ENCODE measurements around the gene GRIK4.

The GRIK4 gene

GRCh38 chr11:120630122-120630521, 118.6 kb downstream of the GRIK4 start:
- no peak for DNase-seq (ENCODE audit: low read depth in 1 of 2, low spot score in 1 of 2)

- no peak for DNase-seq (ENCODE audit: low read depth in 1 of 2, low spot score in 1 of 2)
These were observed 121.0 kb downstream of the GRIK4 start for GRCh38 chr11:120632579-120632978.

GRCh38 chr11:120633616-120634393, 122.3 kb downstream of the GRIK4 start:
- no peak for DNase-seq (ENCODE audit: low read depth in 1 of 2, low spot score in 1 of 2)

GRCh38 chr11:120634706-120635105, 123.2 kb downstream of the GRIK4 start:
- no peak for DNase-seq (ENCODE audit: low read depth in 1 of 2, low spot score in 1 of 2)

- no peak for DNase-seq (ENCODE audit: low read depth in 1 of 2, low spot score in 1 of 2)
These were observed 123.7 kb downstream of the GRIK4 start for GRCh38 chr11:120635136-120635810.

GRCh38 chr11:120637131-120637530, 125.6 kb downstream of the GRIK4 start:
- no peak for DNase-seq (ENCODE audit: low read depth in 1 of 2, low spot score in 1 of 2)

GRCh38 chr11:120642196-120642894, 130.8 kb downstream of the GRIK4 start:
- DNase-seq (ENCODE audit: low read depth in 1 of 2, low spot score in 1 of 2): no peak

GRCh38 chr11:120643284-120643683, 131.7 kb downstream of the GRIK4 start:
- DNase-seq (ENCODE audit: low read depth in 1 of 2, low spot score in 1 of 2): no peak

- DNase-seq (ENCODE audit: low read depth in 1 of 2, low spot score in 1 of 2): no peak
These were observed 134.1 kb downstream of the GRIK4 start for GRCh38 chr11:120645639-120646038.

GRCh38 chr11:120646206-120646605, 134.7 kb downstream of the GRIK4 start:
- no peak for DNase-seq (ENCODE audit: low read depth in 1 of 2, low spot score in 1 of 2)

GRCh38 chr11:120647681-120648080, 136.1 kb downstream of the GRIK4 start:
- DNase-seq (ENCODE audit: low read depth in 1 of 2, low spot score in 1 of 2): no peak

- DNase-seq (ENCODE audit: low read depth in 1 of 2, low spot score in 1 of 2): no peak
These were observed 137.2 kb downstream of the GRIK4 start for GRCh38 chr11:120648771-120649170.

GRCh38 chr11:120649316-120649715, 137.8 kb downstream of the GRIK4 start:
- no peak for DNase-seq (ENCODE audit: low read depth in 1 of 2, low spot score in 1 of 2)

- DNase-seq (ENCODE audit: low read depth in 1 of 2, low spot score in 1 of 2): no peak
These were observed 139.8 kb downstream of the GRIK4 start for GRCh38 chr11:120651396-120651795.

GRCh38 chr11:120651836-120652235, 140.3 kb downstream of the GRIK4 start:
- DNase-seq (ENCODE audit: low read depth in 1 of 2, low spot score in 1 of 2): no peak

GRCh38 chr11:120652705-120653335, 141.3 kb downstream of the GRIK4 start:
- no peak for DNase-seq (ENCODE audit: low read depth in 1 of 2, low spot score in 1 of 2)

- DNase-seq (ENCODE audit: low read depth in 1 of 2, low spot score in 1 of 2): no peak
These were observed 144.0 kb downstream of the GRIK4 start for GRCh38 chr11:120655589-120655988.

GRCh38 chr11:120657306-120658070, 145.9 kb downstream of the GRIK4 start:
- DNase-seq (ENCODE audit: low read depth in 1 of 2, low spot score in 1 of 2): no peak

GRCh38 chr11:120658071-120658423, 146.5 kb downstream of the GRIK4 start:
- DNase-seq (ENCODE audit: low read depth in 1 of 2, low spot score in 1 of 2): no peak

GRCh38 chr11:120659076-120659475, 147.5 kb downstream of the GRIK4 start:
- DNase-seq (ENCODE audit: low read depth in 1 of 2, low spot score in 1 of 2): no peak

- no peak for DNase-seq (ENCODE audit: low read depth in 1 of 2, low spot score in 1 of 2)
These were observed 148.5 kb downstream of the GRIK4 start for GRCh38 chr11:120660024-120660565.

Data from activated CD4-positive, alpha-beta T cell treated with anti-CD3 and anti-CD28 coated beads, Interleukin-2, amount 50 U/mL, for 24 hours (primary cell).